ENCODE results near the gene CDH20. TPM values are rescaled to one million over a fixed set of nuclear protein-coding genes. Genes with fewer than 3 reads are reported as not detected.

CDH20 gene
- total and polyA plus RNA-seq, 2 donors: 0.09 to 0.21 TPM

DNA sequence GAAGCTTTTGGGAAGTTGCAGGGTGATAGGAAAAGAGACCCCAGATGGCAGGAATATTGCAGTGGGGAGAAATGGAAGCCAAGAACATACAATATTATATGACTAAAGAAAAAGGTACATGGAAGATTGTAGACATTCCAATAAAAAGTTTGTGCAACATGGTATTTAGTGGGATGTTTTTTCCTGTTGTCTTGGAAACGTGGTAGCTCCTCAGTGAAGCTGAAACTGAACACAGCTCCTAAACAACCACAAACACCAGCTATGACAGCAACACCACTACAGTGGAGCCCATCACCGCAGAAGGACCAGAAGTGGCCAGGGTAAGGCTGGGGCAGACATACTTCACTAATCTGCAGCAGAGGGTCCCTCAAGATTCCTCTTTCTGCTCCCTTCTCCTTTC, 246.8 kb downstream of the CDH20 start:
- Histone ChIP-seq H3K27me3 (ENCODE audit: control insufficient read depth in 2 of 2, insufficient read depth in 1 of 2, low read length in 1 of 2) (peaks cover 2 to 15% of the 10 kb centered on the region in 2 donors), H3K36me3 (ENCODE audit: control insufficient read depth in 2 of 2, insufficient read depth in 2 of 2, low read length in 1 of 2) (no peaks in the 10 kb centered on the region), H3K9me3 (ENCODE audit: control insufficient read depth in 2 of 2, insufficient read depth in 1 of 2, low read length in 1 of 2) (no peaks in the 10 kb centered on the region), H3K4me3 (ENCODE audit: low read length in 2 of 2) (no peak overlapping the region), H3K4me1 (ENCODE audit: control insufficient read depth in 2 of 2, insufficient read depth in 2 of 2, low read length in 2 of 2) (no peaks in the 10 kb centered on the region), H3K27ac (ENCODE audit: low read depth in 1 of 2, low read length in 1 of 2) (no peak overlapping the region)
- WGBS: 72% methylated on average over 2 of the region's 2 CpGs
- DNase-seq (ENCODE audit: low read depth in 6 of 9, low spot score in 9 of 9): no peak

DNA sequence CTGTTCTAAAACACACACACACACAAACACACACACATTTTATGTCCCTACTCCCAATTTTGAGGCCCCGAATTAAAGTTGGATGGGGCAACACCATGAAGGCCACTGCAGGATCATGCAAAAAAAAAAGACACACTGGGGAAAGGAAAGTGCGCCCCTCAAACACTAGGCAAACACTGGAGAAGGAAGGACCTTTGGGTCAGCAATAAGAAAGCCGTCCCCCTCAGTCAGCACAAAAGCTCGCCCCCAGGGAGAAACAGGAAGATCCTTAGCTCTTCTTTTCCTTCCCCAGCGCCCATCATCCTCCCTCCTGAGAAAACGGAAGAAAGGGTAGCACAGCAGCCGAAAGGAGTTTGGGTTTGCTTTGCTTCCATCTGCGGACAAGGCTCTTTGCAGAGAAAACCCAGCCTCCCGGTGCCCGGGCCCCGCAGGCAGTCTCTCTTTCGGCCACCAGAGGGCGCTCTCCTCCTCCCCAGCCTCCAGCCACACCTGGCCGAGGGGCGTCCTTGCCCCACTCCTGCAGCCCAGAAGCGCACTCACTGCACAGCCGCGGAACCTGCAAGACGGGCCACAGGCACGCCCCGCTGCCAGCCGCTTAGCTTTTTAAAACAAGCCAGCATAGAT, 248.5 kb downstream of the CDH20 start:
- peaks cover 2 to 15% of the 10 kb centered on the region in 2 donors for H3K27me3 ChIP-seq (ENCODE audit: control insufficient read depth in 2 of 2, insufficient read depth in 1 of 2, low read length in 1 of 2)
- 9% methylated on average over 22 of the region's 22 CpGs for WGBS
- no peak overlapping the region for H3K27ac ChIP-seq (ENCODE audit: low read depth in 1 of 2, low read length in 1 of 2)
- no peaks in the 10 kb centered on the region for H3K36me3 ChIP-seq (ENCODE audit: control insufficient read depth in 2 of 2, insufficient read depth in 2 of 2, low read length in 1 of 2)
- H3K9me3 ChIP-seq (ENCODE audit: control insufficient read depth in 2 of 2, insufficient read depth in 1 of 2, low read length in 1 of 2): no peaks in the 10 kb centered on the region
- H3K4me3 ChIP-seq (ENCODE audit: low read length in 2 of 2): no peak overlapping the region
- DNase-seq (ENCODE audit: low read depth in 6 of 9, low spot score in 9 of 9): peak; percentile 9 to 72 (median 40)
- no peaks in the 10 kb centered on the region for H3K4me1 ChIP-seq (ENCODE audit: control insufficient read depth in 2 of 2, insufficient read depth in 2 of 2, low read length in 2 of 2)

DNA sequence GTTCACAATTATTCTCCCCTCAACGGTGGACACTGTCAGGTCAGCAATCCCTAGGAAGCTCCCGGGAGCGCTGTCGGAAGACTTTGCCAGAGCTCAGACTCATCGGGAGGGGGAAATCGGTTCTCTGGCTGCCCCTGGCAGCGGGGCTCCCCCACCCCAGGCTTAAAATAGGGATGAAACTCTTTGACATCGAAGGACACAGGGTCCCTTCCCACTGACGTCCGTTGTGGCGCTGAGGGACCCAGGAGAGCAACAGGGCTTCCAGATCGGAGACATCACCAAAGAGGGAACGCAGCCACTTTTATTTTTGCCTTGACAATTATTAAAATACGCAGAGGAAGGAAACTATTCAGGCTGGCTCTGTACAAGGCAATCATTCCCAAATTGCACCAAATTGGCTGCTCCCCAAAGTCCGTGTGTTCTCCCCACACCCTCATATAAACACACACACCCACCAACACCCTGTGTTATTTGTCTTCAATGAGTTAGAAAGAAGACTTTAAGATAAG, 249.0 kb downstream of the CDH20 start:
- 42% methylated on average over 15 of the region's 15 CpGs for WGBS
- no peaks in the 10 kb centered on the region for H3K4me1 ChIP-seq (ENCODE audit: control insufficient read depth in 2 of 2, insufficient read depth in 2 of 2, low read length in 2 of 2)
- H3K9me3 ChIP-seq (ENCODE audit: control insufficient read depth in 2 of 2, insufficient read depth in 1 of 2, low read length in 1 of 2): no peaks in the 10 kb centered on the region
- DNase-seq (ENCODE audit: low read depth in 6 of 9, low spot score in 9 of 9): no peak
- no peak overlapping the region for H3K4me3 ChIP-seq (ENCODE audit: low read length in 2 of 2)
- no peaks in the 10 kb centered on the region for H3K36me3 ChIP-seq (ENCODE audit: control insufficient read depth in 2 of 2, insufficient read depth in 2 of 2, low read length in 1 of 2)
- H3K27ac ChIP-seq (ENCODE audit: low read depth in 1 of 2, low read length in 1 of 2): no peak overlapping the region
- peaks cover 2 to 15% of the 10 kb centered on the region in 2 donors for H3K27me3 ChIP-seq (ENCODE audit: control insufficient read depth in 2 of 2, insufficient read depth in 1 of 2, low read length in 1 of 2)

DNA sequence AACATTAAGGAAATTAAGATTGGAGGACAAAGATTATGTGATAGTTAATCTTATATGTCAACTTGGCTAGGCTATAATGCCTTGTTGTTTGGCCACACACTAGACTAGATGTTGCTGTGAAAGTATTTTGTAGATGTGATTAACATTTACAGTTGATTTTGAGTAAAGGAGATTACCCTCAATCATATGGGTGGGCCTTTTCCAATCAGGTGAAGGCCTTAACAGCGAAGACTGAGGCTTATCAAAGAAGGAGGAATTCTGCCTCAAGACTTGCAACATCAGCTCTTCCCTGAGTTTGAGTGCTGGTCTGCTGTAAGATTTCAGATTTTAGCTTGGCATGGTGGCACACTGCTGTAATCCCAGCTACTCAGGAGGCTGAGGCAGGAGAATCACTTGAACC, 250.3 kb downstream of the CDH20 start:
- Histone ChIP-seq H3K4me3 (ENCODE audit: low read length in 2 of 2) (no peak overlapping the region), H3K36me3 (ENCODE audit: control insufficient read depth in 2 of 2, insufficient read depth in 2 of 2, low read length in 1 of 2) (no peaks in the 10 kb centered on the region), H3K9me3 (ENCODE audit: control insufficient read depth in 2 of 2, insufficient read depth in 1 of 2, low read length in 1 of 2) (no peaks in the 10 kb centered on the region), H3K4me1 (ENCODE audit: control insufficient read depth in 2 of 2, insufficient read depth in 2 of 2, low read length in 2 of 2) (no peaks in the 10 kb centered on the region), H3K27me3 (ENCODE audit: control insufficient read depth in 2 of 2, insufficient read depth in 1 of 2, low read length in 1 of 2) (peaks cover 5 to 15% of the 10 kb centered on the region in 2 donors), H3K27ac (ENCODE audit: low read depth in 1 of 2, low read length in 1 of 2) (no peak overlapping the region)
- WGBS: 90% methylated on average over 1 of the region's 1 CpG
- no peak for DNase-seq (ENCODE audit: low read depth in 6 of 9, low spot score in 9 of 9)

DNA sequence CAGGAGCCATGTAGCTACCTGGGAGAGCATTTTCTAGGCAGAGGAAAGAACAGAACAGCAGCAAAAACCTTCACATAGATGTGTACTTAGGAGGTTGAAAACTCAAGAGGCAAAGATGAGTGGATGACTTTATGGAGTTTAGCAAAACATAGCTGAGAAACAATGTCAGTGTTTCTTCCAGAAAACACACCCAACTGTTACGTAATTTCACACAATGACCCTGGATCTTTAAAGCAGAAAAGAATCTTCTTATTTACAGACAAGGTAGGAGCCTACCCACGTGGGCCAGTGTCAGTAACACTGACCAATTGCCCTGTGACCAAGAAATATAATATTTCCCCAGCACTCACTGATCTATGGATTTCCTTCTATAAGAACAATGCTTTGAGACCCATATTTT, 254.6 kb downstream of the CDH20 start:
- no peak overlapping the region for H3K4me3 ChIP-seq (ENCODE audit: low read length in 2 of 2)
- H3K36me3 ChIP-seq (ENCODE audit: control insufficient read depth in 2 of 2, insufficient read depth in 2 of 2, low read length in 1 of 2): no peaks in the 10 kb centered on the region
- DNase-seq (ENCODE audit: low read depth in 6 of 9, low spot score in 9 of 9): no peak
- H3K9me3 ChIP-seq (ENCODE audit: control insufficient read depth in 2 of 2, insufficient read depth in 1 of 2, low read length in 1 of 2): no peaks in the 10 kb centered on the region
- H3K4me1 ChIP-seq (ENCODE audit: control insufficient read depth in 2 of 2, insufficient read depth in 2 of 2, low read length in 2 of 2): no peaks in the 10 kb centered on the region
- 80% methylated on average over 2 of the region's 2 CpGs for WGBS
- H3K27ac ChIP-seq (ENCODE audit: low read depth in 1 of 2, low read length in 1 of 2): no peak overlapping the region
- peaks cover 0 to 3% of the 10 kb centered on the region in 2 donors for H3K27me3 ChIP-seq (ENCODE audit: control insufficient read depth in 2 of 2, insufficient read depth in 1 of 2, low read length in 1 of 2)

DNA sequence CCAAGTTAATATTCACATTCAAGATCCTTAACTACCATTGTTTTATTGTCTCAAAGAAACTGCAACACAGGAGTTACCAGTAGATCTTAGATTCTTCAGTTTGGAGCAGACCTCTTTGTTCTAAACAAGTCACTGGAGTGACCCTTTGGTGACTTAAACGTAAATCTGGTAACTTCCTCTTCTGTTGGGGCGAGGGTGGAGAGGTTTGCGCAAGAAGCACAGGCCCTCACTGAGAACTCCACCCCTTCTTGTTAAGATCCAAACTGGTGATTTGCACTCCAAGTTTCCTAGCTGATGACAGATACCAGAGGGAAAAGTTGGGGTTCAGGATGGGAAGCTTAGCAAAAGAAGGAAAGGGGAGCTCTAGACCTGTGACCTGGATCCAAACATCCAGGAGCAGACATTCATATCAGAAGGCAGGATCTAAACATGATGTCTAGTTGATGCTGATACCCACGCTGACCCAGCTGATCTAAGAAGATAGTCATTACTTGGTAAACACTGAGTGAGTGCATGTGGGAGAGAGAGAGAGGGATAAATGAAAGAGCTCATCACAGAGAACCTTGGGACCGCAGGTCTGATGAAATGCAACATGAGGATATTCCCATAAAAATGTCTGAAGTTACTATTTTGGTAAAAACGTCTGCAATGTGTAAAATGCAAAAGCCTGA, 256.0 kb downstream of the CDH20 start:
- 71% methylated on average over 6 of the region's 6 CpGs for WGBS
- DNase-seq (ENCODE audit: low read depth in 6 of 9, low spot score in 9 of 9): no peak
- Histone ChIP-seq H3K9me3 (ENCODE audit: control insufficient read depth in 2 of 2, insufficient read depth in 1 of 2, low read length in 1 of 2) (no peaks in the 10 kb centered on the region), H3K27ac (ENCODE audit: low read depth in 1 of 2, low read length in 1 of 2) (no peak overlapping the region), H3K36me3 (ENCODE audit: control insufficient read depth in 2 of 2, insufficient read depth in 2 of 2, low read length in 1 of 2) (no peaks in the 10 kb centered on the region), H3K4me1 (ENCODE audit: control insufficient read depth in 2 of 2, insufficient read depth in 2 of 2, low read length in 2 of 2) (no peaks in the 10 kb centered on the region), H3K4me3 (ENCODE audit: low read length in 2 of 2) (no peak overlapping the region), H3K27me3 (ENCODE audit: control insufficient read depth in 2 of 2, insufficient read depth in 1 of 2, low read length in 1 of 2) (peaks cover 0 to 3% of the 10 kb centered on the region in 2 donors)

DNA sequence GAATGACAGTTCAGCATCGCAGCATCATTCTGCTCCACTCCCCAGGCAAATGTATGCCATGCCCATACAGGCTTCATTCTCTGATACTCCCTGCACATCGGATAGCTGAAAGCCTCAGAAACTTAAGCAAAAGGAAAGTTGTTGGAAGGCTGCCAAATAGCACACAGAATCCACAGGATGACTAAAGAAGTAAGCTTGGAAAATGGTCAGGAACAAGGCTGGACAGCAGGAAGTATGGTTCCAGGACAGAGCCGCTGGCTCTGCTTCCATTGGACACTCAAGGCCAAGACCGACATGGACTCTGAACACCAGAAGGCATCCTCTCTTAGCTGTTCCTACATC, 256.5 kb downstream of the CDH20 start:
- peaks cover 0 to 3% of the 10 kb centered on the region in 2 donors for H3K27me3 ChIP-seq (ENCODE audit: control insufficient read depth in 2 of 2, insufficient read depth in 1 of 2, low read length in 1 of 2)
- no peak overlapping the region for H3K27ac ChIP-seq (ENCODE audit: low read depth in 1 of 2, low read length in 1 of 2)
- H3K9me3 ChIP-seq (ENCODE audit: control insufficient read depth in 2 of 2, insufficient read depth in 1 of 2, low read length in 1 of 2): no peaks in the 10 kb centered on the region
- no peak overlapping the region for H3K4me3 ChIP-seq (ENCODE audit: low read length in 2 of 2)
- no peaks in the 10 kb centered on the region for H3K36me3 ChIP-seq (ENCODE audit: control insufficient read depth in 2 of 2, insufficient read depth in 2 of 2, low read length in 1 of 2)
- no peaks in the 10 kb centered on the region for H3K4me1 ChIP-seq (ENCODE audit: control insufficient read depth in 2 of 2, insufficient read depth in 2 of 2, low read length in 2 of 2)
- WGBS: 69% methylated on average over 4 of the region's 4 CpGs
- no peak for DNase-seq (ENCODE audit: low read depth in 6 of 9, low spot score in 9 of 9)

DNA sequence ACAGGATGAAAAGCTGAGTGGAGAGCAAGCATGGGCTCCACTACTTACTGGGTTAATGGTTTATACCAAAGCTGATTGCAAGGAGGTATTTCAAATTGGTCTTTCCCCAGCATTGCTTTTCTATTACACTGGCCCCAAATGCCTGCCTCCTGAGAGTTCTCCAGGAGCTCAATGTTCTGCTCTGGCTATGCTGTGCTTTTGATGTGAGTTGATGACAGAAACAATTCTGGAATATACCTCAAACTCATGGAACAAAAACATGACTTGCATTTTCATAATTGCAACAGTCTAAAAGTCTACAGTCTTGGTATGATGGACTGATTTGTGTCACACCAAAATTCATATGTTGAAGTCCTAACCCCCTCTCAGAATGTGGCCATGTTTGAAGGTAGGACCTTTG, 258.0 kb downstream of the CDH20 start:
- H3K4me1 ChIP-seq (ENCODE audit: control insufficient read depth in 2 of 2, insufficient read depth in 2 of 2, low read length in 2 of 2): no peaks in the 10 kb centered on the region

DNA sequence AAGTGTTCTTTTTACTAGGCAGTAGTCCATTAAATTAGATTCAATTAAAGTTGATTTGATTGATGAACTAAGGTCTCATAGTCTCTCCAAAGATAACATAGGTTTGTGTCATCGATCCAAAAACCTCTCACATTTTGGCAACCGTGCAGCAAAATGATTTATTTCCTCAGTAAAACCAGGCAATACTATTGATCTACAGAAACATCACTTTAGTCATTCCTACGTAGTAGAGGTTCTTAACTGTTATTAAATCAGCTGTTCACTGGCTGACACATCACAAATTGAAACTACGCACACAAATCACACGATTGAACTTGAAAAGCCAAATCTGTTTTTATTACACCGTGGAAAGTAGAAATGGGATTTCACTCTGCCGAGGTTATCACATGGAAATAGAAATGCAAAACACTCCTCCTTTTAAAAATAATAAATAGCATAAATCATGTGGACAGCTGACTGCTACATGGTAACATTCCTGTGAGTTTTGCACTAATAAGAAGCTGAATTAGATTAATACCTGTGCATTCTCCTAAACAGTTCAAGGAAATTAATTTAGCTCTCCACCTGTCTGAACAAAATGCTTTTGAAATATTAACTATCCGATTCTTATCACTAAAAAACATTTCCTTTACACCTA, 262.5 kb downstream of the CDH20 start:
- H3K4me1 ChIP-seq (ENCODE audit: control insufficient read depth in 2 of 2, insufficient read depth in 2 of 2, low read length in 2 of 2): no peaks in the 10 kb centered on the region
- H3K36me3 ChIP-seq (ENCODE audit: control insufficient read depth in 2 of 2, insufficient read depth in 2 of 2, low read length in 1 of 2): no peaks in the 10 kb centered on the region
- no peaks in the 10 kb centered on the region for H3K9me3 ChIP-seq (ENCODE audit: control insufficient read depth in 2 of 2, insufficient read depth in 1 of 2, low read length in 1 of 2)
- DNase-seq (ENCODE audit: low read depth in 6 of 9, low spot score in 9 of 9): no peak
- H3K27me3 ChIP-seq (ENCODE audit: control insufficient read depth in 2 of 2, insufficient read depth in 1 of 2, low read length in 1 of 2): no peaks in the 10 kb centered on the region
- no peak overlapping the region for H3K27ac ChIP-seq (ENCODE audit: low read depth in 1 of 2, low read length in 1 of 2)
- WGBS: 76% methylated on average over 8 of the region's 8 CpGs
- no peak overlapping the region for H3K4me3 ChIP-seq (ENCODE audit: low read length in 2 of 2)

More for the DNA sequence above, 258.0 kb downstream of the CDH20 start:
- Histone ChIP-seq H3K27ac (ENCODE audit: low read depth in 1 of 2, low read length in 1 of 2) (no peak overlapping the region), H3K9me3 (ENCODE audit: control insufficient read depth in 2 of 2, insufficient read depth in 1 of 2, low read length in 1 of 2) (no peaks in the 10 kb centered on the region), H3K27me3 (ENCODE audit: control insufficient read depth in 2 of 2, insufficient read depth in 1 of 2, low read length in 1 of 2) (peaks cover 0 to 3% of the 10 kb centered on the region in 2 donors), H3K36me3 (ENCODE audit: control insufficient read depth in 2 of 2, insufficient read depth in 2 of 2, low read length in 1 of 2) (no peaks in the 10 kb centered on the region), H3K4me3 (ENCODE audit: low read length in 2 of 2) (no peak overlapping the region)
- no peak for DNase-seq (ENCODE audit: low read depth in 6 of 9, low spot score in 9 of 9)

Measured in thymus (tissue), 11 donors.